ENCODE results near the gene PANK4. TPM values are rescaled to one million over a fixed set of nuclear protein-coding genes. Genes with fewer than 3 reads are reported as not detected.

Gene PANK4
- total RNA-seq, 1 donor from 2014 or later: 45.5 TPM

DNA sequence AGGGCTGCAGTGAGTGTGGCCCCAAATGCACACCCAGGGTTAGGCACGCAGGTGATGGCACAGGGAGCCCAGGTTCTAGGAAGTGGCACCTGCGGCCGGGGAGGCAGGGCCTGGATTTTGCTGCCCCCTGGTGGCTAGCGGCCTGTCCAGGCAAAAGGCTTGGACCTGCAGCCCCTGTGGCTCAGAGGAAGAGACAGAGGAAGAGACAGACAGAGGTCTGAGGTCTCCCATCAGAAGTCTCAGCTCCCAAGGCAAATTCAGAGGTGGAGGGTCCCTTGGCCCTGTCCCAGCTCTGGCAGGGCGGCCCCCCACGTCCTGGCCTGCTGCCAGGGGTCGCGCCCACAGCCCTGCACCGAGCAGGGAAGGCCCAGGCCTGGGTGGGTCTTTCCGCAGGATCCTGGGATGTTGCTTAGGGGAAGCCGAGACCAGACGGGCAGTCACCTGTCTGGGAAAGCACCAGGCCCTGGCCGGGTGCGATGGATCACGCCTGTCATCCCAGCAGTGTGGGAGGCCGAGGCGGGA lies 21.7 kb upstream of the PANK4 start:
- peak; percentile 62 for ATAC-seq (ENCODE audit: poor library complexity)
- peak; percentile 88 for DNase-seq
- intact Hi-C loops (cut with DNase I): loop anchor here (2.0 kb wide), 1 partner anchor 31 kb away; no protein-coding TSS in a partner anchor

DNA sequence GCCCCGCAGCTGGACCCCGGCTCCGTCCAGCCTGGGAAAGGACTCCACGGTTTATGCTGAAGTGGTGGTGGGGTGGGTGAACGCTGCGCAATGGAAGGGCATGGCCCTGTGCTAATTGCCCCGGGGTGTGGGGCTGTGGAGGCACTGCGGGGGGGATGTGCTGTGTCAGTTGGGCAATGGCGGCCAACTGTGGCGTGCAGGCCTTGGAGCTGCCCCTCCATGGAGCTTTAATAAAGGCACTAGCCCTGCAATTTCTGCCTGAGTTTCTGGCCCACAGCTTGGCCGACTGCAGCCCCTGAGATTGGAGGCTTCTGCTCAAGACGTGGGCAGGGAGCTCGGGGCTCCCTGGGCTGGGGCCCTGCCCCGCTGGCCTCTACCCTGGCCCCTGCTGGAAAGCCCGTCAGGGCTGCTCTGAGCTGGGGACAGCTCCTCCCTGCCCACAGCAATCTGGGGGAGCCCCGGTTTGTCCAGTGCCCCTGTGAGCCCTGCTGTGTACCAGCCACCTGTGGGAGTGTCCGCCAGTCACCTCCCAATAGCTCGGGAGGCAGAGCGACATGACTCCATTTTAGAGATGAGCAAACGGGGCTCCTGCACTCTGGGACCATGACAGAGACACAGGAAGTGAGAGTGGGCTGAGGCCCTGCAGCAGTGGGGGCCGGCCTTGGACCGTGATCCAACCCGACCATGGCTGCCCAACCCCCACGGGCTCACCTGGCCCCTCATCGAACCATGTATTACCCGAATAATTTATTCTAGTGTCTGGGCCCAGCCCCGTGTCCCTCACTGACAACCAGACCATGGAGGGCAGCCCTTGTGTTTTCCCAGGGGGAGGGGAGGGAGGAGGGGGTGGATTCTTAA lies 21.0 kb upstream of the PANK4 start:
- DNase-seq (peak; percentile 64), ATAC-seq (ENCODE audit: poor library complexity) (no peak)
- intact Hi-C loops (cut with DNase I): loop anchor here (2.0 kb wide), 2 partner anchors 31 to 133 kb away; no protein-coding TSS in a partner anchor

DNA sequence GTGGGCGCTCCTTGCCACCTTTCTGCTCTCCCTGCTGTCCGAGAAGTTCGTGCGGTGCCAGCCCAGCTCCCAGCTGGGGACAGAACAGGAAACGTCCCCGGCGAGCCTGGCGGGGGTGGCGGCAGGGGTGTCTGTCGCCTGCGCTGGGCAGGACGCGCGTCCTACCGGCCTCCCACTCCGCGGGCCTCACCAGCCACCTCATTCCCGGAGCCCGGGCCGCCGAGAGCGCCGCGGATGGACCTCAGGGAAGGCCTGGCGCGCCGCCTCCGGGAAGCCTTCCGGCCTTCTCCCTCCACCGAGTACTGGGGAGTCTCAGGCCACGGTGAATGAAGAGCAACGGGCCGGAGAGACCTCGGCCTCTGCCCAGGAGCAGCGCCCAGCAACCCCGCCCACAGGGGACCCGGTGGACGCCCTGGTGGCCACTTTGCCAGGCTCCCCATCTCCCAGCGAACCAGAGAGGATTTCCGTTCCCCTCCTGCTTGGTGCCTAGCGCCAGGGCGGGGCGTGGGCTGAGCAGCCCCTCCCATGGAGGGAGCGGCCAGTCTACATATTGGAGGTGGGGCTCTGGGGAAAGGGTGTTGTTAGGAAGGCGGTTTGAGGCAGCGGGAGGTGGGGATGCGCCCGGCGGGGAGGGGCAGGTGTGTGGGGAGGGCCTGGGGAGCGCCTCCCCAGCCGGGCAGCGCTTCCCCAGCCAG lies 20.3 kb upstream of the PANK4 start:
- intact Hi-C loops (cut with DNase I): loop anchor here (2.0 kb wide), 1 partner anchor 132 kb away; no protein-coding TSS in a partner anchor
- ATAC-seq (ENCODE audit: poor library complexity) (peak; percentile 67), DNase-seq (peak; percentile 89)

DNA sequence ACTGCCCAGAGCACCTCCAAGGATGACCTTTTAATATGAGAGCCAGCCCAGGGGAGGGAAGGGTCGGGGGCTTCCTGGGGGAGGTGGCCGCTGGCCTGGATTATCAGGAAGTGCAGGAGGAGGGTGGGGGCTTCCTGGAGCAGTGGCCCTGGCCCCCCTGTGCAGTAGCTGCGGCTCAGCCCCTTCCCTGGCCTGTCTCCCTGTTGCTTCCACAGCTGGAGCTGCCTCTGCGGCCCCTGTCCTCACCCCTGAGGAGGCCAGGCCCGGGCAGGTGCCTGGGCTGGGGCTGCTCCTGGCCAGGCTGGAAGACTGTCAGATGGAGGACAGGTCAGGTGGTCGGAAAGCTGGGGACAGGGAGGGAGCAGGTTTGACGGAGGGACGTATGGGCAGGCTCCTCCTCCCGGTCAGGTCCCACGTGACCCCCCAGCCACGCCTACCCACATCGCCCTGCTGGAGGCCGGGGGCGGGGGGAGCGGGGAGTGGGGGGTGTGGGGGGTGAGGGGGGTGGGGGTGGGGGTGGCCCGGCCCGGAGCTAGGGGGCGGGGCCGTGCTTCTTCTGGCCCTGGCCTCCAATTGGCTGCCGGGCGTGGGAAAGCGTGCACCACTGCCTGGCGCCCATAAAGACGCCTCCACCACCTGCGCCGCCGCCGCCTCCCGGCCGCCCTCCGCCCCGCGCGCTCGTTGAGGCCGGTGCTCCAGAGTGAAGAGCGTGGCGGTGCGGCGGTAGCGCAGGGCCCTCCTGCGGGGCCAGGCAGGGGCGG lies 19.5 kb upstream of the PANK4 start:
- peak; percentile 68 for ATAC-seq (ENCODE audit: poor library complexity)
- peak; percentile 93 for DNase-seq
- intact Hi-C loops (cut with DNase I): loop anchor here (2.0 kb wide), 1 partner anchor 131 kb away; no protein-coding TSS in a partner anchor

DNA sequence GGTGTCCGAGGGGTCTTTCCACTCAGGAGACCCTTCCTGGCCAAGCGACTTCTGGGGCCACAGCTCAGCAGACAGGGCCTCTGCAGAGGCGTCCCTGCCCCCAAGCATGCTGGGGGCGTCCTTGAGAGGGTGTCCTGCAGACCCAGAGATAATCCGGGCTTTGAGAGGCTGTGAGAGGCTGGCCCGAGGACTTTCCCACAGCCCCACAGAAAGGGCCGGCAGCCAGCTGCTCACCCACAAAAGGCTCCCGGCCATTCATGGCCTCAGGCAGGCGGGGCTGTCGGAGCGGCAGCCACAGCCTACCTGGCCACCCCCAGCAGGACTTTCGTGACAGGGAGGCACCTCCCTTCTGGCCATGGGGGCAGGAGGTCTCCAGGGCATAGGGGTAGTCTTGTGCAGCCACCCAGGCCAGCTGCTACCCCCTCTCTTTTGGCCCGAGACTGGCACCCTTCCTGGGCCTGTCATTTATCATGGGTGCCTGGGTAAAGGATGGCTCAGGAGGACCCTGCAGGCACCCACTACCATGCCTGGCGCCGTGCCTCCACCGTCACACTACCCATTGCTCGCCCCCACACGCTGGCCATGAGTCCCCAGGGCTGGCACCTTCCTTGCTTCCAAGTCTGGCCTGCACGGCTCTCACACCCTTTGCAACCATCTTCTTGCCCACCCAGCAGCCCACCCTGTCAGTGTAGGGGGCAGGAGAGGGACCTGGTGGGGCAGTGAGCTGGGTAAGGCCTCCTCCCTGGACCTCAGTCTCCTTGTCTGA lies 18.7 kb upstream of the PANK4 start:
- no peak for ATAC-seq (ENCODE audit: poor library complexity)
- intact Hi-C loops (cut with DNase I): no loop called here
- no peak for DNase-seq

DNA sequence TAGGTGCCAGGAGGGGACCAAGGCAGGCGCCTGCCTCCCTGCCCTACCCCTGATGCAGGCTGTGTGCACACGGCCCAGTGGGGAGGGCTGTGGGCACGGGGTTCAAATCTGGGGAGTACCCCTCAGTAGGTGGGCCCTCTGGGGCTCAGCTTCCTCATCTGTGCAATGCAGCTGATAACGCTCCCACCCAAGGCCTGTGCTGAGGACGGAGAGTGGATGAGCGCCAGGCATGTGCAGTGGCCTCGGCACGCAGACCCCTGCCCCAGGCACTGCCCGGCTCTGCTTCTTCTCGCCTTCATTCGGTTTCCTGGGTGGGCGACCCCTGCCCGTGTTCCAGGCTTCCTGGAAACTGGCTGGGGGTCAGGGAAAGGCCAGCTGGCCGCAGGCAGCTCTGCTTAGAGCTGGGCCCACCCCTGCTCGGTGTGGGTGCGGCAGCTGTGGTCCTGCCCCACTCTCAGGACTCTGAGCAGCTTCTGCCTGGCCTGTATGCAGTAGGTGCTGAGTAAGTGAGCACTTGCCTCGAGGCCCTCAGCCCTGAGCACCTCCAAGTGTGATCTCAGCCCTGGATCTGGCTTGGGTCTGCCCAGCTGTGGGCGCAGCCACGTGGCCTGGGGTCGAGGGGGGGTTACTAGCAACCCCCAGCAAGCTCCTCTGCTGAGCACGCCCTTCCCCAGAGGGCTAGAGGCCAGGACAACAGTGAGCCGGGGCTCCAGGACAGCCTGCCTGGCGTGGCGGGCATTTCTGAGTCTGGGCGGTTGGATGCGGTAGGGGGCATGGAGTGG lies 17.9 kb upstream of the PANK4 start:
- DNase-seq: no peak
- intact Hi-C loops (cut with DNase I): no loop called here
- no peak for ATAC-seq (ENCODE audit: poor library complexity)

DNA sequence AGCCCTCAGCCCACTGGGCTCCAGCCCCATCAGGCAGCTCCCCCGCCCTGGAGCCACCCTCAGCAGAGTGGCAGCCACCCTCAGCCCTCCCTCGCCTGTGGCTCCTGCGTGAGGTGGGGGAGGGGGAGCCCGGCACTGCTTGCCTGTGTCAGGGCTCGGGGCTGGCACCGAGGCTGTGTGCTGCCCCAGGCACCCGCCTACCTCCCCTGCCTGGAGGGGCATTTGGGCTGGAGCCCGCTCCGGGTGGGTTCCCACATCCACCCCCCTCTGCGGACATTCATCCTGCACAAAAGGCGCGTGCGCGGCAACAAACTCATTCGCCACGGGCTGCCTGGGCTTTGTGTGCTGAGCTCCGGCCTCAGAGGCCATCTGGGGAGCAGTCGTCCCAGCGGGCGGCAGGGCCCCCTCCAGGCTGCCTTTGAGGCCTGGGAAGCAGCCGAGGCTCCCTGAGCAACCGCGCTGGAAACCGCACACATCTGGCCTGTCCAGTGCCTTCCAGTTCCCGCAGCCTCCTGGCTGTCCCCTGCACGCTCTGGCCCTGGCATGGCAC lies 17.2 kb upstream of the PANK4 start:
- intact Hi-C loops (cut with DNase I): no loop called here
- no peak for DNase-seq

DNA sequence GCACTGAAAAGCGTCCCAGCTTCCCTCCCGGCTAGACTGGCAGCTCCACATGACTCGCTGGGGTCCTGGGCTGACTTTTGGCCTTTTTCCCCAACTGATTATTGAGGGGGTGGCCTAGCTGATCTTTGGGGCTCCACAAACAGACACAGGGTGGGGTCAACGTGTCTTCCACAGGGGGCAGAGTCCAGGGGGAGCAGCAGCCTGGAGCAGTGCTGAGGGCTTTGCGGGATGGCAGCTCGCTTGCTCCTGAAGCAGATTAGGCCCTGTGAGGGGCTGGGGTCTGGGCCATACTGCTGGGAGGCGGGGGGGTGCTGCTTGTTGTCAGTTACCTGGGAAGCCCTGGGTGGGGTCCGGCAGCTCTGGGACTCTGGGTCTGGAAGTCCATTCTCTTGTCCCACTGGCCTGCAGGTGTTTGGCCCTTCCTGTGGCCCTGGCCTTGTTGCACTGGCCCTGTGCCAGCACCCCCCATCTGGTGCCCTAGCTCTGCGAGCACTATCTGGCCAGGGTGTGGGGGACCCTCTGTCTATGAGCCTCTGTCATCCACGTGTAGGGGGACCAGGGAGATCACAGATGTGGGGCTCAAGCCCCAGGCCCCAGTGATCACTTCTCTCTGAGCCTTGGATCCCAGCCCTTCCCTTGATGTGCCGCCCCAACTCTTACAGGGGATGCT lies 16.0 kb upstream of the PANK4 start:
- no peak for ATAC-seq (ENCODE audit: poor library complexity)
- no peak for DNase-seq
- intact Hi-C loops (cut with DNase I): no loop called here

More for the DNA sequence above, 17.2 kb upstream of the PANK4 start:
- ATAC-seq (ENCODE audit: poor library complexity): no peak

DNA sequence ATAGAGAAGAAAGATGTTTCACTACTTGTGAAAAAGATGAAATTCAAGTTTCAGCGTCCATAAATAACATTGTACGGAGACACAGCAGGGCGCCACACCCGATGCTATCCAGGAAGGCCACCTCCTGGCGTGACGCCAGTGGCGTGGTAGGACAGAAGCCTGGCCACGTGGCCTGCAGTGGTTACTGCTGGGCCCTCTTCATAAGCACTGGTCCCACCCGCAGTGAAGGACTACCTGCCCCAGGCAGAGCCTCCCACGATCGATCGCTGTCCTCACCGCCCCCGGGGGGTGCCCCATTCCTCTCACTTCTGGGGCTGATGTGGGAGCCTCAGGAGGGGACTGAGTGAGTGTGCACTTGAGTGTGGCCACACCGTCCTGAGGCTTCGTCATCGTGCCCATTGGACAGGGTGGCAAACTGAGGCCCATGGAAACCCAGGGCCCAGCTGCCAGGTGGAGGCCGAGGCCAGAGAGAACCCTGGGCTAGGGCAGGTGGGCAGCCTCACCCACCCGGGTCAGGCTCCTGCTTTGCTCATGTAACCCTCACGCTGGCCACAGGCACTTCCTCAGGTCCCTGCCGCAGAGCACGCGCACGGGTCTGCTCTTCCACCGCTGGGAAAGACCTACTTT lies 15.3 kb upstream of the PANK4 start:
- DNase-seq (peak; percentile 80), ATAC-seq (ENCODE audit: poor library complexity) (no peak)
- intact Hi-C loops (cut with DNase I): no loop called here

DNA sequence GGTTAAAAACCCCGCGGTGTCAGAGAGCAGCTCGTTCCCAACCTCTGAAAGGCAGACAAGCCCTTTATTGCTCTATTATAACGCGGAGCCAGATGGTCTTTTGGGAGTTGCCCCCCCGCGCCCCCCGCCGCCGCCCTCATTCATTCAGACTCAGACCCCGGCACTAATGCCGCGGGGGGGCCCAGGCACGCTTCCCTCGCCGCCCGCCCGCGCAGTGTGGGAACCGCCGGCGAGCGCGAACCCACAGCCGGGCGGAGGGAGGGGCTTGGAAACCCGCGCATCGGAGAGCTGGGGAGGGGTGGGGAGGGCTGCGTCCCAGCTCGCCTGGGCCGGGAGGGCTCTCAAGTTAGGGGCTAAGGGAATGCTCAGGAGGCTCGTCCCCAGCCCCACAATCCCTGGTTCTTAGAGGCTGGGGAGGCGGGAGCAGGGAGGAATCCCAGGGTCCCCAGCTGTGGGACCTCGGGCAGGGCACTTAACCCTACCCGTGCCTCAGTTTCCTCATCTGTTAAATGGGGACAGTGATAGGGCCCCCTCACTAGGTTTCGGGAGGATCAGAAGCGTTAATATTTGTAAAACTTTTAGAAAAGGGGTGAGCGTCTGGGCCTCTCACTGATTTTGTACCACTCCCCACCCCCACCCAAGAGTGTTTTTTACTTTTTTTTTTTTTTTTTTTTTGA lies 14.6 kb upstream of the PANK4 start:
- ATAC-seq (ENCODE audit: poor library complexity) (no peak), DNase-seq (no peak)
- intact Hi-C loops (cut with DNase I): no loop called here

DNA sequence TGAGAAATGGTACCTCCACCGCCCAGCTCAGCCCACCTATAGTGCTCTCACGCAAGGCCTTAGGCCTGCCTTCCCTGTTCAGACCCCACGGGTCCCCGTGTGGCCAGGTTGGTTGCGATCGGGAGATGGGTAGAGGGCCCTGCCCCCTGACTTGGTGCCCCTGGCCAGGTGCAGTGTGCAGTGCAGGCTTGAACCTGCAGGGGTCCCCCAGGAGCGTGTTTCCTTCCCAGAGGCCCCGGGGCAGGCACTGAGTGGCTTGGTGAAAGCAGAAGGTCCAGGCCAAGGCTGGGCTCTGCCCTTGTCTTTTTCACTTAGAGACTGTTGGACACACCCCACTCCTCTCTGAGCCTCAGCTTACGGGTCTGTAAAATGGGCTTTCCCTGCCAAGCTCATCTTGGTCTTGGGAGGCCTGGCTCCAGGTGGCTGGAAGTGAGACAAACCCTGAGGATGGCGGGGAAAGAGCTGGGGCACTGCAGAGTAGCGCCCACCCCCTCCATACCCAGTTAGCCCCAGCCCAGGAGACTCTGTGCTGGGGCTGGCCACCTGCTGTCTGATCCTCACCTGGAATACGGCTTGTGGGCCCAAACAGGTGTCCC lies 13.0 kb upstream of the PANK4 start:
- DNase-seq: no peak
- no peak for ATAC-seq (ENCODE audit: poor library complexity)
- intact Hi-C loops (cut with DNase I): no loop called here

DNA sequence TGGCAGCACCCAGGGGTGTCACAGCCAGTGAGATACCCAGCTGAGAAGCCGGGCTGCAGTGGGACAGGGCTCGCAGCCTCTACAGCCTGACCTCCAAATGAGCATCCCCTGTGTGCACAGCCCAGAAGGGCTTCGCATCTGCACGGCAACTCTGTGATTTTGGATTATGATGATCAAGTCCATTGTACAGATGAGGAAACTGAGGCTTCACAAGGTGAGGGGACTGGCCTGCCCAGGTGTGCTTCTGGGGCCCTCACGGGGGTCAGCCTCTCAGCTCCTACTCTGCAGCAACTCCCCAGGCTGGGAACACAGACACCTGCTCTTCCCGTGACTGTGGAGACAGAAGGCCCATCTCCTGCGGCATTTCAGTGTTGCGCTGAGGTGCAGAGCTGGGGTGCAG lies 12.5 kb upstream of the PANK4 start:
- intact Hi-C loops (cut with DNase I): no loop called here
- DNase-seq (no peak), ATAC-seq (ENCODE audit: poor library complexity) (no peak)

DNA sequence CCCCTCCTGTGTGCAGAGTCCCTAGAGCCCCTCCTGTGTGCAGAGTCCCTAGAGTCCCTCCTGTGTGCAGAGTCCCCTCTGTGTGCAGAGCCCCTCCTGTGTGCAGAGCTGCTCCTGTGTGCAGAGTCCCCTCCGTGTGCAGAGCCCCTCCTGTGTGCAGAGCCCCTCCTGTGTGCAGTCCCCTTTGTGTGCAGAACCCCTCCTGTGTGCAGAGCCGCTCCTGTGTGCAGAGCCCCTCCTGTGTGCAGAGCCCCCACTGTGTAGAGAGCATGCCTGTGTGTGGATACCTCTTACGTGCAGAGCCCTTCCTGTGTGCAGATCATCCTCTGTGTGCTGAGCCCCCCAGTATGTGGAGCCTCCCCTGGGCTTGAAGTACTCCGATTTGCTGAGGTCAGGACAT lies 12.0 kb upstream of the PANK4 start:
- intact Hi-C loops (cut with DNase I): no loop called here
- DNase-seq: no peak
- no peak for ATAC-seq (ENCODE audit: poor library complexity)

DNA sequence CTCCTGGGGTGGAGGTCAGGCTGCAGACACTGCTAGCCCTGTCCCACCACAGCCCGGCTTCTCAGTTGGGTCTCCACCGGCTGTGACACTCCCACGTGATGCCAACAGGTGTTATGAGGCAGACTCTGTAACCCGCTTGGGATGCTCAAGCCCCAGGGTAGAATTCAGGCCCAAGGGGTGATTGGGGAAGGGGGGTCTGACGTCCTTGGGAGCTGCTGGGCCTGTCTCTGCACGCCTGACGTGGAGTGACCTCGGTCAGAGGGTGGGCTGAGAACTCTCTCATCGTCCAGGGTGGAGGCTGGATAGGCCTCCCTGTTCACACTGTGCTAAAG lies 11.4 kb upstream of the PANK4 start:
- DNase-seq (no peak), ATAC-seq (ENCODE audit: poor library complexity) (no peak)
- intact Hi-C loops (cut with DNase I): no loop called here

DNA sequence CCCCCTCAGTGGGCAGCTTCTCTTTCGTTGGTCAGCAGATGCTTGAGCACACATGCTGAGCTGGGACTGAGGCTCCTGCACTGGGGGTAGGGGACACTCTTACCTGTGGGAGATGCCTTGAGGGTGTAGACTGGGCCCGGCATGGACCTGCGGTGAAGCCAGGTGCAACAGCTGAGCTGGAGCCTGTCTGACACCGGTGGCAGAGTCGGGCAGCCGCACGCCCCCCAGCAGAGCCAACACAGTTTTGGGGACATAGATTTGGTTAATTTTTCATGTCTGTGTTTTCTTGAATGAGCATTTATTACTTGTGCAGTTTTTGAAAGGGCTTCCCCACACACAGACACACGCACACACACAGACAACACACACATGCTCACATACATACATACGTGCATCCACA lies 9.6 kb upstream of the PANK4 start:
- ATAC-seq (ENCODE audit: poor library complexity) (no peak), DNase-seq (no peak)
- intact Hi-C loops (cut with DNase I): no loop called here

DNA sequence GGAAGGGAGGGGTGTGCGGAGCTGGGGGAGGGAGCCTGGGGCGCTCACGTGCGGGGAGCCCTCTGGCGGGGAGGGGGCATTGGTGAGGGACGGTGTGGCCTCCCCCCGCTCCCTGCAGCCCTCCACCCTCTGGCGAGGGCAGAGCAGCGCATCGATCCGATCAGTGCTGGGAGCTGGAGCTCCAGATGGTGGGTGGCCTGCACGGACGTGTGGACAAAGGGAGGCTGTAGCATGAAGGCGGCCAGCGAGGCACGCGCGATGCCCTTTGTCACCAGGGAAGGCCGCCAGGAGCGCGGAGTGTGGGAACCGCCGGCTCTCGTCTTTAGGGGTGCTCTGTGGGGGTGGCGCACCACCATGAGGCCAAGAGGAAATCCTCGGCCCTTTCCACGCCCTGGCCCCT lies 9.1 kb upstream of the PANK4 start:
- no peak for DNase-seq
- intact Hi-C loops (cut with DNase I): no loop called here
- ATAC-seq (ENCODE audit: poor library complexity): no peak
